ENCODE measurements around the gene LAMA2.

DNA sequence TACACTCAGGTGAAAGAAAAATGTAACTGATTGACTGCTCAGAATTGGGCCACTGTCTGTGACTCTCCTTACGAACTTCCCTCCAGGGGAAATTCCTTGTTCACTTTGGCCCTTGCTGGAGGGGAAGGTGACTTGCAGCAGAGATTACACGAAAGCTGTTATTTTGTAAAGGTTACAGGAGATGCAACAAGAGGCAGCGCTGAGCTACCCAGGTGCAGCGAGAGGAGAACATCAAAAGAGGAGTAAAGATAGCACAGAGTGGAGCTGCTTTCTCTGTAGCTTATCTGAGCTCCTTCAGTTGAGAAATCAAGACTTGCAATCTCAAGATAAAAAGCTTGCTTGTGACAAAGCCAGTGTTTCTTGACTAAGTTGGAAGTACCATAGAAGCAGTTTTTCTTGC lies 682.4 kb downstream of the LAMA2 start:
- TF ChIP-seq, protein P1, sequence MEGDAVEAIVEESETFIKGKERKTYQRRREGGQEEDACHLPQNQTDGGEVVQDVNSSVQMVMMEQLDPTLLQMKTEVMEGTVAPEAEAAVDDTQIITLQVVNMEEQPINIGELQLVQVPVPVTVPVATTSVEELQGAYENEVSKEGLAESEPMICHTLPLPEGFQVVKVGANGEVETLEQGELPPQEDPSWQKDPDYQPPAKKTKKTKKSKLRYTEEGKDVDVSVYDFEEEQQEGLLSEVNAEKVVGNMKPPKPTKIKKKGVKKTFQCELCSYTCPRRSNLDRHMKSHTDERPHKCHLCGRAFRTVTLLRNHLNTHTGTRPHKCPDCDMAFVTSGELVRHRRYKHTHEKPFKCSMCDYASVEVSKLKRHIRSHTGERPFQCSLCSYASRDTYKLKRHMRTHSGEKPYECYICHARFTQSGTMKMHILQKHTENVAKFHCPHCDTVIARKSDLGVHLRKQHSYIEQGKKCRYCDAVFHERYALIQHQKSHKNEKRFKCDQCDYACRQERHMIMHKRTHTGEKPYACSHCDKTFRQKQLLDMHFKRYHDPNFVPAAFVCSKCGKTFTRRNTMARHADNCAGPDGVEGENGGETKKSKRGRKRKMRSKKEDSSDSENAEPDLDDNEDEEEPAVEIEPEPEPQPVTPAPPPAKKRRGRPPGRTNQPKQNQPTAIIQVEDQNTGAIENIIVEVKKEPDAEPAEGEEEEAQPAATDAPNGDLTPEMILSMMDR (IDR thresholded peaks at IDR 0.05) = no peak
- TF ChIP-seq POLR2A (IDR thresholded peaks at IDR 0.05) = no peak

Data from testis (tissue), 2 donors.